Measurements from ENCODE around the gene SCUBE1. TPM values are rescaled to one million over a fixed set of nuclear protein-coding genes. Genes with fewer than 3 reads are reported as not detected.
A peak's percentile ranks its signal among the peaks of the same experiment; 100 is the strongest.

Gene SCUBE1
- polyA plus RNA-seq, 1 of the 3 experiments (the other 2 are of a cell fraction), result 0.56 TPM

DNA sequence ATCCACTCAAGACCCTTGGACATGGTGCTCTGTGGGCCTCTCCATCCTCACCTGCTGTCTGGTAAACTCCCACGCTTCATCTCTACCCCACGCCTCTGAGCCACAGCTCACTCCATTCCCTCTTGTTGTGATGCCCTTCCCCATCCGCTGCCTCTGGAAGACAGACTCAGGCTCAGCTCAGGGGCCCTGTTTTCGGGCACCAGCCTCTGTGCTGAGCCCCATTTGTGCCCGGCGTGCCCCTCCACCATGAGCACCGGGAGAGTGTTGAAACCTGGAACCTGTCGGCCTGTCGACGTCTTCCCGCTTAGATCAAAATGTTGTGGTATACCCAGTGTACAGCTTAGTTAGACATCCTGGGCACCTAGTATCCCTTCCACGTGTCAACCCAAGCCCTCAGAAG is 6.5 kb upstream of the SCUBE1 start:
- Histone ChIP-seq H3K27ac (ENCODE audit: low read depth in 2 of 2, low read length in 1 of 2) (no peak overlapping the region), H3K27me3 (ENCODE audit: insufficient read depth) (no peaks in the 10 kb centered on the region), H3K9me3 (no peaks in the 10 kb centered on the region), H3K9me2 (no peaks in the 10 kb centered on the region), H3K4me1 (ENCODE audit: control insufficient read depth in 1 of 2, insufficient read depth in 2 of 2, low read depth in 1 of 2, low read length in 1 of 2) (no peaks in the 10 kb centered on the region; a peak in 1 of 4 replicates), H3K9ac (no peak overlapping the region), H3F3A (replicated peaks; ENCODE audit: insufficient read depth) (no peaks in the 10 kb centered on the region), H3K4me3 (ENCODE audit: low read depth in 2 of 2, low read length in 1 of 2) (no peak overlapping the region), H3K79me2 (ENCODE audit: insufficient read depth) (no peaks in the 10 kb centered on the region), H2AFZ (ENCODE audit: low read depth) (no peak overlapping the region), H3K4me2 (no peak overlapping the region), H4K20me1 (ENCODE audit: insufficient read depth) (no peaks in the 10 kb centered on the region), H3K36me3 (replicated peaks in 1 of 2; ENCODE audit: control insufficient read depth in 1 of 2, insufficient read depth in 2 of 2, low read length in 1 of 2) (no peaks in the 10 kb centered on the region)
- ChIA-PET POLR2A (no interaction called here), CTCF (interaction anchor here (0.7 to 1.6 kb wide), 3 partner anchors 76 to 118 kb away, joined by 3 to 9 read pairs (median 6); no protein-coding TSS in a partner anchor)
- no peak for DNase-seq
- WGBS (ENCODE audit: low lambda C conversion rate), result 75% methylated on average over 10 of the region's 12 CpGs
- TF ChIP-seq JUND (IDR thresholded peaks at IDR 0.05), result no peak
- TF ChIP-seq, protein P1, sequence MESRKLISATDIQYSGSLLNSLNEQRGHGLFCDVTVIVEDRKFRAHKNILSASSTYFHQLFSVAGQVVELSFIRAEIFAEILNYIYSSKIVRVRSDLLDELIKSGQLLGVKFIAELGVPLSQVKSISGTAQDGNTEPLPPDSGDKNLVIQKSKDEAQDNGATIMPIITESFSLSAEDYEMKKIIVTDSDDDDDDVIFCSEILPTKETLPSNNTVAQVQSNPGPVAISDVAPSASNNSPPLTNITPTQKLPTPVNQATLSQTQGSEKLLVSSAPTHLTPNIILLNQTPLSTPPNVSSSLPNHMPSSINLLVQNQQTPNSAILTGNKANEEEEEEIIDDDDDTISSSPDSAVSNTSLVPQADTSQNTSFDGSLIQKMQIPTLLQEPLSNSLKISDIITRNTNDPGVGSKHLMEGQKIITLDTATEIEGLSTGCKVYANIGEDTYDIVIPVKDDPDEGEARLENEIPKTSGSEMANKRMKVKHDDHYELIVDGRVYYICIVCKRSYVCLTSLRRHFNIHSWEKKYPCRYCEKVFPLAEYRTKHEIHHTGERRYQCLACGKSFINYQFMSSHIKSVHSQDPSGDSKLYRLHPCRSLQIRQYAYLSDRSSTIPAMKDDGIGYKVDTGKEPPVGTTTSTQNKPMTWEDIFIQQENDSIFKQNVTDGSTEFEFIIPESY (IDR thresholded peaks at IDR 0.05; ENCODE audit: borderline replicate concordance, low read depth), result no peak
- no peak for TF ChIP-seq POLR2AphosphoS5 (IDR thresholded peaks at IDR 0.05; ENCODE audit: low read depth, low read length)
- TF ChIP-seq GATA2 (CRISPR knock-in tag; IDR thresholded peaks at IDR 0.05), result no peak
- TF ChIP-seq TCF12 (IDR thresholded peaks at IDR 0.05), result no peak
- TF ChIP-seq, protein P2, sequence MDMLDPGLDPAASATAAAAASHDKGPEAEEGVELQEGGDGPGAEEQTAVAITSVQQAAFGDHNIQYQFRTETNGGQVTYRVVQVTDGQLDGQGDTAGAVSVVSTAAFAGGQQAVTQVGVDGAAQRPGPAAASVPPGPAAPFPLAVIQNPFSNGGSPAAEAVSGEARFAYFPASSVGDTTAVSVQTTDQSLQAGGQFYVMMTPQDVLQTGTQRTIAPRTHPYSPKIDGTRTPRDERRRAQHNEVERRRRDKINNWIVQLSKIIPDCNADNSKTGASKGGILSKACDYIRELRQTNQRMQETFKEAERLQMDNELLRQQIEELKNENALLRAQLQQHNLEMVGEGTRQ (IDR thresholded peaks at IDR 0.05; ENCODE audit: borderline replicate concordance, low read depth, low read length), result no peak
- TF ChIP-seq, protein P3, sequence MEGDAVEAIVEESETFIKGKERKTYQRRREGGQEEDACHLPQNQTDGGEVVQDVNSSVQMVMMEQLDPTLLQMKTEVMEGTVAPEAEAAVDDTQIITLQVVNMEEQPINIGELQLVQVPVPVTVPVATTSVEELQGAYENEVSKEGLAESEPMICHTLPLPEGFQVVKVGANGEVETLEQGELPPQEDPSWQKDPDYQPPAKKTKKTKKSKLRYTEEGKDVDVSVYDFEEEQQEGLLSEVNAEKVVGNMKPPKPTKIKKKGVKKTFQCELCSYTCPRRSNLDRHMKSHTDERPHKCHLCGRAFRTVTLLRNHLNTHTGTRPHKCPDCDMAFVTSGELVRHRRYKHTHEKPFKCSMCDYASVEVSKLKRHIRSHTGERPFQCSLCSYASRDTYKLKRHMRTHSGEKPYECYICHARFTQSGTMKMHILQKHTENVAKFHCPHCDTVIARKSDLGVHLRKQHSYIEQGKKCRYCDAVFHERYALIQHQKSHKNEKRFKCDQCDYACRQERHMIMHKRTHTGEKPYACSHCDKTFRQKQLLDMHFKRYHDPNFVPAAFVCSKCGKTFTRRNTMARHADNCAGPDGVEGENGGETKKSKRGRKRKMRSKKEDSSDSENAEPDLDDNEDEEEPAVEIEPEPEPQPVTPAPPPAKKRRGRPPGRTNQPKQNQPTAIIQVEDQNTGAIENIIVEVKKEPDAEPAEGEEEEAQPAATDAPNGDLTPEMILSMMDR (IDR thresholded peaks at IDR 0.05), result no peak
- TF ChIP-seq, protein P4, sequence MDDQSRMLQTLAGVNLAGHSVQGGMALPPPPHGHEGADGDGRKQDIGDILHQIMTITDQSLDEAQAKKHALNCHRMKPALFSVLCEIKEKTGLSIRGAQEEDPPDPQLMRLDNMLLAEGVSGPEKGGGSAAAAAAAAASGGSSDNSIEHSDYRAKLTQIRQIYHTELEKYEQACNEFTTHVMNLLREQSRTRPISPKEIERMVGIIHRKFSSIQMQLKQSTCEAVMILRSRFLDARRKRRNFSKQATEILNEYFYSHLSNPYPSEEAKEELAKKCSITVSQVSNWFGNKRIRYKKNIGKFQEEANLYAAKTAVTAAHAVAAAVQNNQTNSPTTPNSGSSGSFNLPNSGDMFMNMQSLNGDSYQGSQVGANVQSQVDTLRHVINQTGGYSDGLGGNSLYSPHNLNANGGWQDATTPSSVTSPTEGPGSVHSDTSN (IDR thresholded peaks at IDR 0.05), result no peak
- TF ChIP-seq RAD21 (IDR thresholded peaks at IDR 0.05; ENCODE audit: low read length), result no peak
- TF ChIP-seq TEAD4 (IDR thresholded peaks at IDR 0.05; ENCODE audit: borderline replicate concordance, insufficient read depth), result no peak
- no peak for TF ChIP-seq RFX5 (IDR thresholded peaks at IDR 0.05; ENCODE audit: low read length)

DNA sequence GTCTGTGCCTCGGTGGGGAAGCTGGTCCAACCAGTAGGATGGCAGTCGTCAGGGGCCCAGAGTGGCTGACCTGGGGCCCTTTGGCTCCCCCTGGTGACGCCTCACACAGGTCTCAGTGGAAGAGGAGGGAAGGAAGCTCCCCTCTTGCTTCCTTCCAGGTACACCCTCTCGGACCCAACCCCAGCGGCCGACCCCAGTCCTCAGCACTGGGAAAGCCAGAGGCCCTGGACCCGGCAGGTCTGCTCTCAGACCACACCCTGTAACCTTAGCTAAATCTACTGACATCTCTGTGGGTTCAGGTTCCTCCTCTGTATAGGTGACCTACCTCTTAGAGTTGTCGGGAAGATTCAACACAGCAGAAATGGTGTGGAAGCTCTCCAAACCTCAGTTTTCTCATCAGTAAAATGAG is 3.4 kb upstream of the SCUBE1 start:
- Histone ChIP-seq H3K9me3 (no peaks in the 10 kb centered on the region), H4K20me1 (ENCODE audit: insufficient read depth) (no peaks in the 10 kb centered on the region), H3K36me3 (replicated peaks in 1 of 2; ENCODE audit: control insufficient read depth in 1 of 2, insufficient read depth in 2 of 2, low read length in 1 of 2) (no peaks in the 10 kb centered on the region), H3K79me2 (ENCODE audit: insufficient read depth) (no peaks in the 10 kb centered on the region), H2AFZ (ENCODE audit: low read depth) (no peak overlapping the region), H3K9ac (no peak overlapping the region), H3K9me2 (no peaks in the 10 kb centered on the region), H3K4me1 (ENCODE audit: control insufficient read depth in 1 of 2, insufficient read depth in 2 of 2, low read depth in 1 of 2, low read length in 1 of 2) (peaks cover 0 to 4% of the 10 kb centered on the region in 2 experiments; a peak in 1 of 4 replicates), H3K27ac (ENCODE audit: low read depth in 2 of 2, low read length in 1 of 2) (no peak overlapping the region), H3K4me3 (ENCODE audit: low read depth in 2 of 2, low read length in 1 of 2) (no peak overlapping the region), H3K4me2 (no peak overlapping the region), H3K27me3 (ENCODE audit: insufficient read depth) (no peaks in the 10 kb centered on the region), H3F3A (replicated peaks; ENCODE audit: insufficient read depth) (no peaks in the 10 kb centered on the region)
- no CpG with 5 or more reads among the region's 8 CpGs for WGBS (ENCODE audit: low lambda C conversion rate)
- ChIA-PET CTCF (interaction anchor here (0.6 to 5.6 kb wide), 50 partner anchors 9 to 161 kb away, joined by 3 to 207 read pairs (median 5); no protein-coding TSS in a partner anchor), POLR2A (no interaction called here)
- DNase-seq, result peak; percentile 73
- TF ChIP-seq SMC3 (IDR thresholded peaks at IDR 0.05; ENCODE audit: low read depth, low read length) (peak; percentile 76), EP300 (IDR thresholded peaks at IDR 0.05; ENCODE audit: borderline replicate concordance in 1 of 2, low read depth in 1 of 2, low read length in 1 of 2) (no peak), EZH2phosphoT487 (IDR thresholded peaks at IDR 0.05; ENCODE audit: borderline replicate concordance, low read depth) (no peak), RAD21 (IDR thresholded peaks at IDR 0.05; ENCODE audit: low read length) (peak; percentile 71), RFX5 (IDR thresholded peaks at IDR 0.05; ENCODE audit: low read length) (0 out of 2 replicates have a peak, but pooled peaks have one; percentile 18)
- TF ChIP-seq, protein P3 (IDR thresholded peaks at IDR 0.05), result peak; percentile 49

All from SK-N-SH (cell line).